ENCODE results near the gene NFYB.
"Not testable (repeated sequence)": the region's sequence is repeated elsewhere in the genome, so short reads cannot be mapped to it uniquely, and the experiment has no call there.

DNA sequence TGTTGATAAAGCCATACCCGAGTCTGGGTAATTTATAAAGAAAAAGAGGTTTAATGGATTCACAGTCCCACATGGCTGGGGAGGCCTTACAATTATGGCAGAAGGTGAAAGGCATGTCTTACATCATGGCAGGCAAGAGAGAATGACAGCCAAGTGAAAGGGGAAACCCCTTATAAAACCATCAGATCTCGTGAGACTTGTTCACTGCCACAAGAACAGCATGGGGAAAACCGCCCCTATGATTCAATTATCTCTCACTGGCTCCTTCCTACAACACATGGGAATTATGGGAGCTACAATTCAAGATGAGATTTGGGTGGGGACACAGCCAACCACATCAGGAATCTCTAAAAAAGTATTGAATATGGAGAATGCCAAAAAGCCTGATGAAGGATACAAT, 25.0 kb upstream of the NFYB start:
- TF ChIP-seq, protein P1, sequence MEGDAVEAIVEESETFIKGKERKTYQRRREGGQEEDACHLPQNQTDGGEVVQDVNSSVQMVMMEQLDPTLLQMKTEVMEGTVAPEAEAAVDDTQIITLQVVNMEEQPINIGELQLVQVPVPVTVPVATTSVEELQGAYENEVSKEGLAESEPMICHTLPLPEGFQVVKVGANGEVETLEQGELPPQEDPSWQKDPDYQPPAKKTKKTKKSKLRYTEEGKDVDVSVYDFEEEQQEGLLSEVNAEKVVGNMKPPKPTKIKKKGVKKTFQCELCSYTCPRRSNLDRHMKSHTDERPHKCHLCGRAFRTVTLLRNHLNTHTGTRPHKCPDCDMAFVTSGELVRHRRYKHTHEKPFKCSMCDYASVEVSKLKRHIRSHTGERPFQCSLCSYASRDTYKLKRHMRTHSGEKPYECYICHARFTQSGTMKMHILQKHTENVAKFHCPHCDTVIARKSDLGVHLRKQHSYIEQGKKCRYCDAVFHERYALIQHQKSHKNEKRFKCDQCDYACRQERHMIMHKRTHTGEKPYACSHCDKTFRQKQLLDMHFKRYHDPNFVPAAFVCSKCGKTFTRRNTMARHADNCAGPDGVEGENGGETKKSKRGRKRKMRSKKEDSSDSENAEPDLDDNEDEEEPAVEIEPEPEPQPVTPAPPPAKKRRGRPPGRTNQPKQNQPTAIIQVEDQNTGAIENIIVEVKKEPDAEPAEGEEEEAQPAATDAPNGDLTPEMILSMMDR (IDR thresholded peaks at IDR 0.05) = not testable (repeated sequence)
- TF ChIP-seq POLR2AphosphoS5 (IDR thresholded peaks at IDR 0.05; ENCODE audit: low read depth, low read length); SIN3A (IDR thresholded peaks at IDR 0.05; ENCODE audit: borderline replicate concordance, insufficient read depth, low read depth, low read length): not testable (repeated sequence)
- TF ChIP-seq, protein P2, sequence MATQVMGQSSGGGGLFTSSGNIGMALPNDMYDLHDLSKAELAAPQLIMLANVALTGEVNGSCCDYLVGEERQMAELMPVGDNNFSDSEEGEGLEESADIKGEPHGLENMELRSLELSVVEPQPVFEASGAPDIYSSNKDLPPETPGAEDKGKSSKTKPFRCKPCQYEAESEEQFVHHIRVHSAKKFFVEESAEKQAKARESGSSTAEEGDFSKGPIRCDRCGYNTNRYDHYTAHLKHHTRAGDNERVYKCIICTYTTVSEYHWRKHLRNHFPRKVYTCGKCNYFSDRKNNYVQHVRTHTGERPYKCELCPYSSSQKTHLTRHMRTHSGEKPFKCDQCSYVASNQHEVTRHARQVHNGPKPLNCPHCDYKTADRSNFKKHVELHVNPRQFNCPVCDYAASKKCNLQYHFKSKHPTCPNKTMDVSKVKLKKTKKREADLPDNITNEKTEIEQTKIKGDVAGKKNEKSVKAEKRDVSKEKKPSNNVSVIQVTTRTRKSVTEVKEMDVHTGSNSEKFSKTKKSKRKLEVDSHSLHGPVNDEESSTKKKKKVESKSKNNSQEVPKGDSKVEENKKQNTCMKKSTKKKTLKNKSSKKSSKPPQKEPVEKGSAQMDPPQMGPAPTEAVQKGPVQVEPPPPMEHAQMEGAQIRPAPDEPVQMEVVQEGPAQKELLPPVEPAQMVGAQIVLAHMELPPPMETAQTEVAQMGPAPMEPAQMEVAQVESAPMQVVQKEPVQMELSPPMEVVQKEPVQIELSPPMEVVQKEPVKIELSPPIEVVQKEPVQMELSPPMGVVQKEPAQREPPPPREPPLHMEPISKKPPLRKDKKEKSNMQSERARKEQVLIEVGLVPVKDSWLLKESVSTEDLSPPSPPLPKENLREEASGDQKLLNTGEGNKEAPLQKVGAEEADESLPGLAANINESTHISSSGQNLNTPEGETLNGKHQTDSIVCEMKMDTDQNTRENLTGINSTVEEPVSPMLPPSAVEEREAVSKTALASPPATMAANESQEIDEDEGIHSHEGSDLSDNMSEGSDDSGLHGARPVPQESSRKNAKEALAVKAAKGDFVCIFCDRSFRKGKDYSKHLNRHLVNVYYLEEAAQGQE (IDR thresholded peaks at IDR 0.05; ENCODE audit: insufficient read depth in 1 of 2, low read depth in 2 of 2, low read length in 1 of 2) = not testable (repeated sequence)

All from Panc1 (cell line).